Uterus (tissue), 4 donors: Measurements from ENCODE around the gene ARHGAP19. TPM values are rescaled to one million over a fixed set of nuclear protein-coding genes. Genes with fewer than 3 reads are reported as not detected.

Source experiments
- DNase-seq, 2 donors: peaks; one replicate each; pipeline ENCODE4 v3.0.0-alpha.2; 2019 to 2020
- H3K27ac ChIP-seq, 2 donors: fragments of 200-600 bp; sonication (generic); 1 replicate in 1 of 2; 2 replicates in 1 of 2; pipeline ENCODE4 v1.5.1; 2016 to 2018
- H3K27me3 ChIP-seq, 2 donors: fragments of 200-600 bp; sonication (generic); one replicate each; pipeline ENCODE4 v1.5.1; 2018 to 2019; ENCODE audit warnings: control low read depth in 1 of 2
- H3K36me3 ChIP-seq, 2 donors: fragments of 200-600 bp; sonication (generic); one replicate each; pipeline ENCODE4 v1.5.1; 2019; ENCODE audit warnings: control low read depth in 1 of 2
- H3K4me1 ChIP-seq, 2 donors: fragments of 200-600 bp; sonication (generic); one replicate each; pipeline ENCODE4 v1.5.1; 2018 to 2019; ENCODE audit warnings: control low read depth in 1 of 2
- H3K4me3 ChIP-seq, 2 donors: fragments of 200-600 bp; sonication (generic); 1 replicate in 1 of 2; 2 replicates in 1 of 2; pipeline ENCODE4 v1.5.1; 2018 to 2019; ENCODE audit warnings: mild to moderate bottlenecking in 1 of 2
- H3K9me3 ChIP-seq, 2 donors: fragments of 200-600 bp; sonication (generic); one replicate each; pipeline ENCODE4 v1.5.1; 2019; ENCODE audit warnings: control low read depth in 1 of 2
- CTCF ChIP-seq, 4 experiments: fragments of 200-600 bp in 2 of 4; fragments of 450-650 bp in 2 of 4; sonication (generic) in 2 of 4; IDR thresholded peaks; one replicate each; pipeline ENCODE4 v1.5.1; 2016 to 2019; ENCODE audit warnings: antibody characterized with exemption in 4 of 4, mild to moderate bottlenecking in 2 of 4, moderate library complexity in 1 of 4
- POLR2A ChIP-seq, 2 donors: fragments of 450-650 bp; IDR thresholded peaks; one replicate each; pipeline ENCODE4 v1.6.1; 2016; ENCODE audit warnings: antibody characterized with exemption in 2 of 2, mild to moderate bottlenecking in 1 of 2, moderate library complexity in 1 of 2
- intact Hi-C: fragments of 100-400 bp; cut with DNase I; formaldehyde crosslinking; loops from one replicate; pipeline ENCODE4 v1.15.1; 2023; ENCODE audit warnings: low total_unique reads
- total RNA-seq, 4 donors: library from RNA; depleted of rRNA in 3 of 4; stranded (reverse); fragments of >200 nt in 3 of 4; gene quantifications; one replicate each; pipeline versions ENCODE4 v1.1.0 to v1.2.4, GENCODE V29; 2014 to 2023
- donor health status: DM: yes; HTN: yes; CAD: no.

Gene ARHGAP19
- total RNA-seq, 4 donors from 2014 or later, result 5.3 to 25.8 (median 14.0) TPM

- Histone ChIP-seq H3K4me3 (no peak overlapping the region), H3K27ac (no peak overlapping the region), H3K9me3 (no peaks in the 10 kb centered on the region), H3K27me3 (peaks cover 0 to 15% of the 10 kb centered on the region in 2 donors), H3K4me1 (peaks cover 0 to 9% of the 10 kb centered on the region in 2 donors), H3K36me3 (no peaks in the 10 kb centered on the region)
- no peak for TF ChIP-seq CTCF (IDR thresholded peaks at IDR 0.05)
- TF ChIP-seq POLR2A (IDR thresholded peaks at IDR 0.05), result no peak
- intact Hi-C loops, result no loop called here
- DNase-seq, result no peak
These were observed 110.0 kb downstream of the ARHGAP19 start for GRCh38 chr10:97182288-97182990.

GRCh38 chr10:97180986-97181385, 111.5 kb downstream of the ARHGAP19 start:
- Histone ChIP-seq H3K27ac (no peak overlapping the region), H3K4me1 (peaks cover 0 to 9% of the 10 kb centered on the region in 2 donors), H3K27me3 (peaks cover 0 to 9% of the 10 kb centered on the region in 2 donors), H3K9me3 (no peaks in the 10 kb centered on the region), H3K36me3 (no peaks in the 10 kb centered on the region), H3K4me3 (no peak overlapping the region)
- intact Hi-C loops, result no loop called here
- TF ChIP-seq CTCF (IDR thresholded peaks at IDR 0.05) (no peak), POLR2A (IDR thresholded peaks at IDR 0.05) (no peak)
- DNase-seq, result no peak

GRCh38 chr10:97180363-97180755, 112.1 kb downstream of the ARHGAP19 start:
- DNase-seq, result no peak
- intact Hi-C loops, result no loop called here
- Histone ChIP-seq H3K27ac (no peak overlapping the region), H3K36me3 (no peaks in the 10 kb centered on the region), H3K9me3 (no peaks in the 10 kb centered on the region), H3K4me1 (peaks cover 0 to 3% of the 10 kb centered on the region in 2 donors), H3K4me3 (no peak overlapping the region), H3K27me3 (peaks cover 0 to 6% of the 10 kb centered on the region in 2 donors)
- TF ChIP-seq CTCF (IDR thresholded peaks at IDR 0.05) (no peak), POLR2A (IDR thresholded peaks at IDR 0.05) (no peak)

GRCh38 chr10:97179731-97180362, 112.6 kb downstream of the ARHGAP19 start:
- DNase-seq, result no peak
- Histone ChIP-seq H3K36me3 (no peaks in the 10 kb centered on the region), H3K4me1 (no peaks in the 10 kb centered on the region), H3K4me3 (no peak overlapping the region), H3K27ac (no peak overlapping the region), H3K9me3 (no peaks in the 10 kb centered on the region), H3K27me3 (peaks cover 0 to 2% of the 10 kb centered on the region in 2 donors)
- no peak for TF ChIP-seq CTCF (IDR thresholded peaks at IDR 0.05)
- TF ChIP-seq POLR2A (IDR thresholded peaks at IDR 0.05), result no peak
- intact Hi-C loops, result no loop called here

- H3K27me3 ChIP-seq, result no peaks in the 10 kb centered on the region
- no peak overlapping the region for H3K27ac ChIP-seq
- H3K9me3 ChIP-seq, result no peaks in the 10 kb centered on the region
- TF ChIP-seq POLR2A (IDR thresholded peaks at IDR 0.05) (no peak), CTCF (IDR thresholded peaks at IDR 0.05) (no peak)
- H3K36me3 ChIP-seq, result no peaks in the 10 kb centered on the region
- H3K4me3 ChIP-seq, result no peak overlapping the region
- no peaks in the 10 kb centered on the region for H3K4me1 ChIP-seq
- DNase-seq, result no peak
- intact Hi-C loops, result no loop called here
These were observed 113.1 kb downstream of the ARHGAP19 start for GRCh38 chr10:97179311-97179710.
